GM20000 (cell line): Measurements from ENCODE around the gene NLGN1.

Experiments used
- DNase-seq: peaks from one replicate; pipeline ENCODE4 v3.0.0; 2012; ENCODE audit warnings: low spot score
- CTCF ChIP-seq: IDR thresholded peaks from 2 replicates; pipeline ENCODE4 v1.5.1; 2012; ENCODE audit warnings: mild to moderate bottlenecking, control low read depth; ENCODE audit errors: extremely low read depth, missing control alignments

The NLGN1 gene

GRCh38 chr3:174002543-174002942 lies 605.0 kb downstream of the NLGN1 start:
- no peak for DNase-seq
- no peak for TF ChIP-seq CTCF

GRCh38 chr3:174010907-174011306 lies 613.4 kb downstream of the NLGN1 start:
- no peak for DNase-seq
- no peak for TF ChIP-seq CTCF

- DNase-seq, result no peak
- TF ChIP-seq CTCF, result no peak
Observed at GRCh38 chr3:174016186-174016585, 618.6 kb downstream of the NLGN1 start.

- no peak for TF ChIP-seq CTCF
- DNase-seq, result no peak
Observed at GRCh38 chr3:174020156-174020555, 622.6 kb downstream of the NLGN1 start.

GRCh38 chr3:174023421-174023820 lies 625.9 kb downstream of the NLGN1 start:
- TF ChIP-seq CTCF, result no peak
- DNase-seq, result no peak

GRCh38 chr3:174028673-174029072 lies 631.1 kb downstream of the NLGN1 start:
- no peak for DNase-seq
- no peak for TF ChIP-seq CTCF

- TF ChIP-seq CTCF, result no peak
- DNase-seq, result no peak
Observed at GRCh38 chr3:174035328-174035886, 637.9 kb downstream of the NLGN1 start.
